HCT116 (cell line): ENCODE data around the gene TAF4B. TPM values are rescaled to one million over a fixed set of nuclear protein-coding genes. Genes with fewer than 3 reads are reported as not detected.

Source experiments
- ATAC-seq: fragments of 200-7000 bp; cut with Tn5 transposase; 2 replicates; pipeline ENCODE4 v1.9.1; 2020; ENCODE audit warnings: mild to moderate bottlenecking, moderate library complexity
- BruUV-seq: library from RNA; stranded (reverse); fragments of 400-500 nt; replicated peaks from 2 replicates; lab custom pipeline; 2021; lab: Mats Ljungman, UMichigan
- CTCF ChIA-PET: fragments of 300-600 bp; sonication (Branson Sonifier 250); formaldehyde crosslinking; loops from one replicate; lab custom pipeline; 2021; ENCODE audit warnings: antibody characterized with exemption; lab: Charles Lee
- POLR2A ChIA-PET: fragments of 300-600, 350-600 bp; sonication (Branson Sonifier 250); formaldehyde crosslinking; loops from one replicate; lab custom pipeline; 2021; ENCODE audit warnings: antibody characterized with exemption; lab: Charles Lee
- RAD21 ChIA-PET, 2 experiments: fragments of 300-600 bp; sonication (Branson Sonifier 250); formaldehyde crosslinking; loops; one replicate each; lab custom pipeline; 2023; ENCODE audit warnings: low total read pairs in 2 of 2; ENCODE audit not compliant: uncharacterized antibody in 2 of 2, unreplicated experiment in 2 of 2, low non-redundant PET in 1 of 2; lab: Charles Lee
- DNase-seq: peaks from one replicate; pipeline ENCODE4 v3.0.0-alpha.2; 2010; ENCODE audit warnings: low read depth, low spot score
- H2AFZ ChIP-seq: fragments of 200-600 bp; shearing (Covaris generic), sonication (generic); 2 replicates; pipeline ENCODE4 v1.6.1; 2017; ENCODE audit warnings: low read depth, mixed run types, mixed read lengths, antibody characterized with exemption, low read length; ENCODE audit not compliant: poor library complexity, severe bottlenecking
- H3K27ac ChIP-seq: 2 replicates; pipeline ENCODE4 v1.5.1; 2012; ENCODE audit warnings: low read depth, low read length
- H3K27me3 ChIP-seq: fragments of 200-600 bp; sonication (generic); 2 replicates; pipeline ENCODE4 v1.6.1; 2016; ENCODE audit warnings: mixed run types, low read length, mixed read lengths; ENCODE audit not compliant: insufficient read depth
- H3K36me3 ChIP-seq, 2 experiments: fragments of 200-500 bp in 1 of 2; fragments of 200-600 bp in 1 of 2; sonication (Bioruptor generic) in 1 of 2; sonication (generic) in 1 of 2; 2 replicates each; pipeline versions ENCODE4 v1.5.1 to v1.6.1; 2014 to 2016; ENCODE audit warnings: low read length in 2 of 2, inconsistent platforms in 1 of 2, mixed read lengths in 1 of 2, mixed run types in 1 of 2; ENCODE audit not compliant: insufficient read depth in 2 of 2, control insufficient read depth in 1 of 2
- H3K4me1 ChIP-seq, 2 experiments: fragments of 200-600 bp in 1 of 2; sonication (generic) in 1 of 2; 2 replicates each; pipeline versions ENCODE4 v1.5.1 to v1.6.1; 2012 to 2017; ENCODE audit warnings: low read length in 2 of 2, inconsistent platforms in 1 of 2, mild to moderate bottlenecking in 1 of 2, mixed read lengths in 1 of 2, mixed run types in 1 of 2, moderate library complexity in 1 of 2; ENCODE audit not compliant: insufficient read depth in 2 of 2, control insufficient read depth in 1 of 2
- H3K4me2 ChIP-seq: fragments of 200-600 bp; sonication (generic); 2 replicates; pipeline ENCODE4 v1.6.1; 2017; ENCODE audit warnings: mixed run types, low read length, mixed read lengths
- H3K4me3 ChIP-seq, 2 experiments: fragments of 200-600 bp in 1 of 2; sonication (generic) in 1 of 2; replicated peaks in 1 of 2; 2 replicates each; pipeline ENCODE4 v1.5.1; 2011 to 2016; ENCODE audit warnings: low read length in 2 of 2, control low read depth in 1 of 2, low read depth in 1 of 2, mild to moderate bottlenecking in 1 of 2, mixed read lengths in 1 of 2, mixed run types in 1 of 2
- H3K79me2 ChIP-seq: fragments of 200-600 bp; sonication (generic); 2 replicates; pipeline ENCODE4 v1.6.1; 2017; ENCODE audit warnings: mild to moderate bottlenecking, mixed run types, low read length, moderate library complexity, mixed read lengths; ENCODE audit not compliant: insufficient read depth
- H3K9ac ChIP-seq: fragments of 200-600 bp; sonication (generic); 2 replicates; pipeline ENCODE4 v1.6.1; 2016; ENCODE audit warnings: low read length, mixed read lengths
- H3K9me2 ChIP-seq: fragments of 200-600 bp; sonication (generic), shearing (Covaris generic); 2 replicates; pipeline ENCODE4 v1.6.1; 2017; ENCODE audit warnings: mixed run types, mild to moderate bottlenecking, moderate library complexity; ENCODE audit not compliant: insufficient read depth
- H3K9me3 ChIP-seq, 2 experiments: fragments of 200-500 bp in 1 of 2; fragments of 200-600 bp in 1 of 2; sonication (Bioruptor generic) in 1 of 2; sonication (generic) in 1 of 2; 2 replicates each; pipeline ENCODE4 v1.6.1; 2014 to 2017; ENCODE audit warnings: low read length in 2 of 2, mixed read lengths in 2 of 2, inconsistent platforms in 1 of 2, low read depth in 1 of 2, mild to moderate bottlenecking in 1 of 2, mixed run types in 1 of 2, moderate library complexity in 1 of 2; ENCODE audit not compliant: control insufficient read depth in 1 of 2, insufficient read depth in 1 of 2
- H4K20me1 ChIP-seq: fragments of 200-600 bp; sonication (generic), shearing (Covaris generic); 2 replicates; pipeline ENCODE4 v1.6.1; 2017; ENCODE audit warnings: mixed run types, mild to moderate bottlenecking, moderate library complexity; ENCODE audit not compliant: insufficient read depth
- CBX3 ChIP-seq: IDR thresholded peaks from 2 replicates; pipeline ENCODE4 v1.6.1; 2012; ENCODE audit warnings: low read depth
- EGR1 ChIP-seq: IDR thresholded peaks from 2 replicates; pipeline ENCODE4 v1.6.1; 2012; ENCODE audit warnings: low read depth
- ELF1 ChIP-seq: IDR thresholded peaks from 2 replicates; pipeline ENCODE4 v1.6.1; 2012; ENCODE audit warnings: low read depth, borderline replicate concordance
- EZH2 ChIP-seq: fragments of 200-600 bp; sonication (generic); IDR thresholded peaks from 2 replicates; pipeline ENCODE4 v1.6.1; 2017; ENCODE audit warnings: antibody characterized with exemption, mixed run types
- EZH2phosphoT487 ChIP-seq: fragments of 200-600 bp; IDR thresholded peaks from 2 replicates; pipeline ENCODE4 v1.6.1; 2018; ENCODE audit warnings: antibody characterized with exemption, borderline replicate concordance
- FOSL1 ChIP-seq: IDR thresholded peaks from 2 replicates; pipeline ENCODE4 v1.6.1; 2012; ENCODE audit warnings: low read depth
- JUND ChIP-seq: IDR thresholded peaks from 2 replicates; pipeline ENCODE4 v1.6.1; 2012
- POLR2AphosphoS5 ChIP-seq: IDR thresholded peaks from 2 replicates; pipeline ENCODE4 v1.6.1; 2011; ENCODE audit warnings: mild to moderate bottlenecking, low read depth, low read length, moderate library complexity
- SIN3A ChIP-seq: IDR thresholded peaks from 2 replicates; pipeline ENCODE4 v1.6.1; 2012; ENCODE audit warnings: low read depth
- SP1 ChIP-seq: IDR thresholded peaks from 2 replicates; pipeline ENCODE4 v1.6.1; 2012; ENCODE audit warnings: low read depth
- SRF ChIP-seq: IDR thresholded peaks from 2 replicates; pipeline ENCODE4 v1.6.1; 2012; ENCODE audit warnings: low read depth
- TCF7L2 ChIP-seq: IDR thresholded peaks from 2 replicates; pipeline ENCODE4 v1.7.0; 2011; ENCODE audit warnings: borderline replicate concordance, inconsistent platforms; ENCODE audit not compliant: insufficient read depth, insufficient read length; ENCODE audit errors: extremely low read depth
- YY1 ChIP-seq: IDR thresholded peaks from 2 replicates; pipeline ENCODE4 v1.6.1; 2011; ENCODE audit warnings: low read length, low read depth, moderate library complexity, mild to moderate bottlenecking; ENCODE audit not compliant: insufficient replicate concordance; ENCODE audit errors: extremely low read depth
- ZFX ChIP-seq: fragments of 450-650 bp; IDR thresholded peaks from 2 replicates; pipeline ENCODE4 v1.6.1; 2017
- ZNF274 ChIP-seq: fragments of 200-500 bp; sonication (Bioruptor generic); IDR thresholded peaks from 2 replicates; pipeline ENCODE4 v1.6.1; 2014; ENCODE audit warnings: mild to moderate bottlenecking, low read depth, low read length, inconsistent platforms
- intact Hi-C: fragments of 100-400 bp; cut with micrococcal nuclease; formaldehyde crosslinking; loops from 2 replicates; pipeline ENCODE4 v1.10.0; 2022
- total RNA-seq: library from RNA; stranded (reverse); gene quantifications from one replicate; pipeline ENCODE4 v1.2.1, GENCODE V29; 2021; ENCODE audit not compliant: unreplicated experiment
- TF ChIP-seq, protein P1 (sequence below): IDR thresholded peaks from 2 replicates; pipeline ENCODE4 v1.6.1; 2012
- TF ChIP-seq, protein P2 (sequence below), 3 experiments: fragments of 200-600 bp in 1 of 3; sonication (generic) in 1 of 3; IDR thresholded peaks in 2 of 3; conservative IDR thresholded peaks in 1 of 3; 2 replicates each; pipeline ENCODE4 v1.5.1; 2012 to 2017; ENCODE audit warnings: low read depth in 2 of 3, low read length in 2 of 3, antibody characterized with exemption in 1 of 3, borderline replicate concordance in 1 of 3, control low read depth in 1 of 3, mild to moderate bottlenecking in 1 of 3, mixed read lengths in 1 of 3, mixed run types in 1 of 3, moderate library complexity in 1 of 3; ENCODE audit not compliant: insufficient read depth in 1 of 3
- TF ChIP-seq, protein P3 (sequence below): IDR thresholded peaks from 2 replicates; pipeline ENCODE4 v1.6.1; 2011; ENCODE audit warnings: mild to moderate bottlenecking, low read length, moderate library complexity; ENCODE audit not compliant: insufficient replicate concordance; ENCODE audit errors: extremely low read depth
- TF ChIP-seq, protein P4 (sequence below): IDR thresholded peaks from 2 replicates; pipeline ENCODE4 v1.6.1; 2012
- TF ChIP-seq, protein P5 (sequence below): IDR thresholded peaks from 2 replicates; pipeline ENCODE4 v1.6.1; 2012; ENCODE audit warnings: low read depth

Gene TAF4B
- total RNA-seq, 1 experiment from 2014 or later = 17.8 TPM

DNA sequence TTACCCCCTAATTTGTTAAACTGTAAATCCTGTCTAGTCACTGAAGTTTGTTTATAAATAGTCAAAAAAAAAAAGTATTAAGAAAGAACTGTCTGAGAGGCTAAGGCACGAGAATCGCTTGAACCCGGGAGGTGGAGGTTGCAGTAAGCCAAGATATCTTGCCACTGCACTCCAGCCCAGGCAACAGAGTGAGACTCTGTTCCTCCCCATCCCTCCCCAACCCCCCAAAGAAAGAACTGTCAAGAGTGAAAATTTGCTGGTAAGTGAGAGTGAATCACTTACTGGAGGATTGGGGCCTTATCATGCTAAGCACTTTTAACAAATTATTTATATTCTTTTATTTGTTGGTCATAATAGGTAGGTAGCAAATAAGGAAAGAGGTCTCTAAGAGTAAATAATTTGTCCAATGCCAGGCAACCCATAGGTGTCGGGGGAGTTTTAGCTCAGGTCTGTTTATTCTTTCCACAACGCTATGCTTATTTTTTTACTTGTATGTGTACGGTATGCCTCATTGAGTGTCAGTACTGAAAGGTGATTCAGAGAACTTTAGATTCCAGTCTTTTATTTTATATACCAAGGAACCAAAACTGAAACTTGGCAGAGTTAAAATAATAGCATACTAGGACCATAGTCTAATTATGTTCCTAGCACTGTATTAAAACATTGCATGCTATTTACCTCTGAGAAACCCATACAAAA, 2.5 kb downstream of the TAF4B start:
- CTCF ChIA-PET = no interaction called here
- H3K9ac ChIP-seq = no peak overlapping the region
- H3K27me3 ChIP-seq = no peaks in the 10 kb centered on the region
- peak overlapping the region; percentile 82; the same call in 1 of the 2 replicates for H3K4me2 ChIP-seq
- ATAC-seq (no peak), DNase-seq (no peak)
- peaks cover 65% of the 10 kb centered on the region for H3K79me2 ChIP-seq
- intact Hi-C loops = loop anchor here (5.0 kb wide), 1 partner anchor 136 kb away; the partner anchor contains the start of gene SS18
- H3K9me3 ChIP-seq = no peaks in the 10 kb centered on the region
- no peak overlapping the region for H3K4me3 ChIP-seq
- RAD21 ChIA-PET = no interaction called here
- H4K20me1 ChIP-seq = no peaks in the 10 kb centered on the region
- POLR2A ChIA-PET = no interaction called here
- TF ChIP-seq, protein P1, sequence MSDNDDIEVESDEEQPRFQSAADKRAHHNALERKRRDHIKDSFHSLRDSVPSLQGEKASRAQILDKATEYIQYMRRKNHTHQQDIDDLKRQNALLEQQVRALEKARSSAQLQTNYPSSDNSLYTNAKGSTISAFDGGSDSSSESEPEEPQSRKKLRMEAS = no peak
- TF ChIP-seq SP1 (no peak), ELF1 (no peak), POLR2AphosphoS5 (no peak), ZFX (no peak), SRF (no peak), CBX3 (no peak), EZH2phosphoT487 (no peak), JUND (no peak), YY1 (no peak), ZNF274 (no peak), TCF7L2 (no peak), EGR1 (no peak), EZH2 (no peak), SIN3A (no peak), FOSL1 (no peak)
- TF ChIP-seq, protein P2, sequence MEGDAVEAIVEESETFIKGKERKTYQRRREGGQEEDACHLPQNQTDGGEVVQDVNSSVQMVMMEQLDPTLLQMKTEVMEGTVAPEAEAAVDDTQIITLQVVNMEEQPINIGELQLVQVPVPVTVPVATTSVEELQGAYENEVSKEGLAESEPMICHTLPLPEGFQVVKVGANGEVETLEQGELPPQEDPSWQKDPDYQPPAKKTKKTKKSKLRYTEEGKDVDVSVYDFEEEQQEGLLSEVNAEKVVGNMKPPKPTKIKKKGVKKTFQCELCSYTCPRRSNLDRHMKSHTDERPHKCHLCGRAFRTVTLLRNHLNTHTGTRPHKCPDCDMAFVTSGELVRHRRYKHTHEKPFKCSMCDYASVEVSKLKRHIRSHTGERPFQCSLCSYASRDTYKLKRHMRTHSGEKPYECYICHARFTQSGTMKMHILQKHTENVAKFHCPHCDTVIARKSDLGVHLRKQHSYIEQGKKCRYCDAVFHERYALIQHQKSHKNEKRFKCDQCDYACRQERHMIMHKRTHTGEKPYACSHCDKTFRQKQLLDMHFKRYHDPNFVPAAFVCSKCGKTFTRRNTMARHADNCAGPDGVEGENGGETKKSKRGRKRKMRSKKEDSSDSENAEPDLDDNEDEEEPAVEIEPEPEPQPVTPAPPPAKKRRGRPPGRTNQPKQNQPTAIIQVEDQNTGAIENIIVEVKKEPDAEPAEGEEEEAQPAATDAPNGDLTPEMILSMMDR (IDR thresholded peaks at IDR 0.05 in 2 of 3, conservative IDR thresholded peaks at IDR 0.05 in 1 of 3; ENCODE audit: borderline replicate concordance in 1 of 3, insufficient read depth in 1 of 3, low read depth in 2 of 3, low read length in 2 of 3) = no peak
- TF ChIP-seq, protein P3, sequence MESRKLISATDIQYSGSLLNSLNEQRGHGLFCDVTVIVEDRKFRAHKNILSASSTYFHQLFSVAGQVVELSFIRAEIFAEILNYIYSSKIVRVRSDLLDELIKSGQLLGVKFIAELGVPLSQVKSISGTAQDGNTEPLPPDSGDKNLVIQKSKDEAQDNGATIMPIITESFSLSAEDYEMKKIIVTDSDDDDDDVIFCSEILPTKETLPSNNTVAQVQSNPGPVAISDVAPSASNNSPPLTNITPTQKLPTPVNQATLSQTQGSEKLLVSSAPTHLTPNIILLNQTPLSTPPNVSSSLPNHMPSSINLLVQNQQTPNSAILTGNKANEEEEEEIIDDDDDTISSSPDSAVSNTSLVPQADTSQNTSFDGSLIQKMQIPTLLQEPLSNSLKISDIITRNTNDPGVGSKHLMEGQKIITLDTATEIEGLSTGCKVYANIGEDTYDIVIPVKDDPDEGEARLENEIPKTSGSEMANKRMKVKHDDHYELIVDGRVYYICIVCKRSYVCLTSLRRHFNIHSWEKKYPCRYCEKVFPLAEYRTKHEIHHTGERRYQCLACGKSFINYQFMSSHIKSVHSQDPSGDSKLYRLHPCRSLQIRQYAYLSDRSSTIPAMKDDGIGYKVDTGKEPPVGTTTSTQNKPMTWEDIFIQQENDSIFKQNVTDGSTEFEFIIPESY = no peak
- TF ChIP-seq, protein P4, sequence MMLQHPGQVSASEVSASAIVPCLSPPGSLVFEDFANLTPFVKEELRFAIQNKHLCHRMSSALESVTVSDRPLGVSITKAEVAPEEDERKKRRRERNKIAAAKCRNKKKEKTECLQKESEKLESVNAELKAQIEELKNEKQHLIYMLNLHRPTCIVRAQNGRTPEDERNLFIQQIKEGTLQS = no peak
- TF ChIP-seq, protein P5, sequence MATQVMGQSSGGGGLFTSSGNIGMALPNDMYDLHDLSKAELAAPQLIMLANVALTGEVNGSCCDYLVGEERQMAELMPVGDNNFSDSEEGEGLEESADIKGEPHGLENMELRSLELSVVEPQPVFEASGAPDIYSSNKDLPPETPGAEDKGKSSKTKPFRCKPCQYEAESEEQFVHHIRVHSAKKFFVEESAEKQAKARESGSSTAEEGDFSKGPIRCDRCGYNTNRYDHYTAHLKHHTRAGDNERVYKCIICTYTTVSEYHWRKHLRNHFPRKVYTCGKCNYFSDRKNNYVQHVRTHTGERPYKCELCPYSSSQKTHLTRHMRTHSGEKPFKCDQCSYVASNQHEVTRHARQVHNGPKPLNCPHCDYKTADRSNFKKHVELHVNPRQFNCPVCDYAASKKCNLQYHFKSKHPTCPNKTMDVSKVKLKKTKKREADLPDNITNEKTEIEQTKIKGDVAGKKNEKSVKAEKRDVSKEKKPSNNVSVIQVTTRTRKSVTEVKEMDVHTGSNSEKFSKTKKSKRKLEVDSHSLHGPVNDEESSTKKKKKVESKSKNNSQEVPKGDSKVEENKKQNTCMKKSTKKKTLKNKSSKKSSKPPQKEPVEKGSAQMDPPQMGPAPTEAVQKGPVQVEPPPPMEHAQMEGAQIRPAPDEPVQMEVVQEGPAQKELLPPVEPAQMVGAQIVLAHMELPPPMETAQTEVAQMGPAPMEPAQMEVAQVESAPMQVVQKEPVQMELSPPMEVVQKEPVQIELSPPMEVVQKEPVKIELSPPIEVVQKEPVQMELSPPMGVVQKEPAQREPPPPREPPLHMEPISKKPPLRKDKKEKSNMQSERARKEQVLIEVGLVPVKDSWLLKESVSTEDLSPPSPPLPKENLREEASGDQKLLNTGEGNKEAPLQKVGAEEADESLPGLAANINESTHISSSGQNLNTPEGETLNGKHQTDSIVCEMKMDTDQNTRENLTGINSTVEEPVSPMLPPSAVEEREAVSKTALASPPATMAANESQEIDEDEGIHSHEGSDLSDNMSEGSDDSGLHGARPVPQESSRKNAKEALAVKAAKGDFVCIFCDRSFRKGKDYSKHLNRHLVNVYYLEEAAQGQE = no peak
- H3K9me2 ChIP-seq = no peaks in the 10 kb centered on the region
- no peaks in the 10 kb centered on the region for H3K36me3 ChIP-seq
- H3K27ac ChIP-seq = no peak overlapping the region
- H2AFZ ChIP-seq = no peak overlapping the region
- H3K4me1 ChIP-seq = peaks cover 11 to 21% of the 10 kb centered on the region in 2 experiments
- BruUV-seq = no TSS peak
